ENCODE data around the gene IMPG2.

IMPG2 gene

DNA sequence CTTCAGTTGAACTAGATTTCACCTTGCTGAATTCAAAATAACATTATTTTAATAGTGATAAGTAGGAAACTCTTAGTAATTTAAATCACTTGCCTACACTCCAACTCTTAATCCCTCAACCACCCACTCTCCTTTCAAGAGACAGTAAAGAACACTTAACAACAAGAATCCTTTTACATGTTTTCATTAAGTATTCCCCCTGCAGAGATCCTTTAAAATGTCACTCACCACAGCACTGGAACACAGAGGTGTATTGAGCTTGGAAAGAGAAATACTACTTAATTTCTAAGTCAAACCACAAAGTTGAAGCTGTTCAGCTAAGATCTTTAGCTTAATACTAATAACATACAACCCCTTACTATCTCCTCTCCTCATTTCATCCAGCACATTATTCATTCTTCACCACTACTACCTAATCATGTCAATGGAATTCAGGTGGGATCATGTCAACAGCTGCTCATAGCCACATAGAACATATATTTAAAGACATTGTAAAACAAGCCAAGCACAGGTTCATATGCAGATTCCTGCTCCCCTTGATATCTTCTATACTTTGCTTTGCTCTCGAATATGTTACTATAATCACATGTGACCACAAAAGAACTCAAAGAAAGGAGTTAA lies 40.5 kb downstream of the IMPG2 start:
- H3K27me3 ChIP-seq (replicated peaks; ENCODE audit: insufficient read depth, low read length): no peaks in the 10 kb centered on the region
- H3K9me2 ChIP-seq (replicated peaks; ENCODE audit: insufficient read depth, low read length): no peaks in the 10 kb centered on the region
- no peak for DNase-seq
- H3K4me3 ChIP-seq (ENCODE audit: low read length): no peak overlapping the region
- H3K36me3 ChIP-seq (replicated peaks; ENCODE audit: insufficient read depth, low read length): no peaks in the 10 kb centered on the region
- no peaks in the 10 kb centered on the region for H3F3A ChIP-seq (ENCODE audit: insufficient read depth, low read length)
- no peaks in the 10 kb centered on the region for H3K4me1 ChIP-seq (ENCODE audit: low read length)
- H3K9ac ChIP-seq (ENCODE audit: low read length): no peak overlapping the region
- H3K79me2 ChIP-seq (ENCODE audit: low read length): no peaks in the 10 kb centered on the region
- no peak overlapping the region for H3K27ac ChIP-seq (ENCODE audit: low read length)
- H4K20me1 ChIP-seq (ENCODE audit: insufficient read depth, low read length): no peaks in the 10 kb centered on the region
- H3K4me2 ChIP-seq (ENCODE audit: low read depth, low read length): no peak overlapping the region
- TF ChIP-seq, protein P1, sequence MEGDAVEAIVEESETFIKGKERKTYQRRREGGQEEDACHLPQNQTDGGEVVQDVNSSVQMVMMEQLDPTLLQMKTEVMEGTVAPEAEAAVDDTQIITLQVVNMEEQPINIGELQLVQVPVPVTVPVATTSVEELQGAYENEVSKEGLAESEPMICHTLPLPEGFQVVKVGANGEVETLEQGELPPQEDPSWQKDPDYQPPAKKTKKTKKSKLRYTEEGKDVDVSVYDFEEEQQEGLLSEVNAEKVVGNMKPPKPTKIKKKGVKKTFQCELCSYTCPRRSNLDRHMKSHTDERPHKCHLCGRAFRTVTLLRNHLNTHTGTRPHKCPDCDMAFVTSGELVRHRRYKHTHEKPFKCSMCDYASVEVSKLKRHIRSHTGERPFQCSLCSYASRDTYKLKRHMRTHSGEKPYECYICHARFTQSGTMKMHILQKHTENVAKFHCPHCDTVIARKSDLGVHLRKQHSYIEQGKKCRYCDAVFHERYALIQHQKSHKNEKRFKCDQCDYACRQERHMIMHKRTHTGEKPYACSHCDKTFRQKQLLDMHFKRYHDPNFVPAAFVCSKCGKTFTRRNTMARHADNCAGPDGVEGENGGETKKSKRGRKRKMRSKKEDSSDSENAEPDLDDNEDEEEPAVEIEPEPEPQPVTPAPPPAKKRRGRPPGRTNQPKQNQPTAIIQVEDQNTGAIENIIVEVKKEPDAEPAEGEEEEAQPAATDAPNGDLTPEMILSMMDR (IDR thresholded peaks at IDR 0.05; ENCODE audit: low read length): no peak
- H2AFZ ChIP-seq (ENCODE audit: low read length): no peak overlapping the region
- no peaks in the 10 kb centered on the region for H3K9me3 ChIP-seq (replicated peaks; ENCODE audit: insufficient read depth, low read length)

DNA sequence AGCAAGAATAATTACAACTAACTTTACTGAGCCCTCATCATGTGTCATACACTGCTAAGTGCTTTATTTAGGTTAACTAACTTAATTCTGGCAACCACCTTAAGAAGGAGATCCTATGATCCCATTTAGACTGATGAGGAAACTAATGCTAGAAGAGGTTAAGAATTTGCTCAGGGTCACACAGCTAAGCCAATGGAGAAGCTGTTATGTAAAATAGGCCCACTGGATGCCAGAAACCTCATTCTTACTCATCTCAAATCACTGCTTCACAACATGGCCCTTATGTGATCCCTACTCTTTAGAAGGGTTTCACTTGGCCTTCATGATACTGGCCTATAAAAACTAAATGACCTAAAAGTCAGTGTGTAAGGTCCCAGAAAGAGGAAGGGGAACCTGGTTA lies 41.2 kb downstream of the IMPG2 start:
- TF ChIP-seq, protein P1 (IDR thresholded peaks at IDR 0.05; ENCODE audit: low read length): no peak
- TF ChIP-seq EZH2phosphoT487 (IDR thresholded peaks at IDR 0.05; ENCODE audit: low read length): no peak
- no peak for TF ChIP-seq EZH2 (optimal IDR thresholded peaks at IDR 0.05; ENCODE audit: low read depth, low read length)
- H3F3A ChIP-seq (ENCODE audit: insufficient read depth, low read length): no peaks in the 10 kb centered on the region
- DNase-seq: no peak

DNA sequence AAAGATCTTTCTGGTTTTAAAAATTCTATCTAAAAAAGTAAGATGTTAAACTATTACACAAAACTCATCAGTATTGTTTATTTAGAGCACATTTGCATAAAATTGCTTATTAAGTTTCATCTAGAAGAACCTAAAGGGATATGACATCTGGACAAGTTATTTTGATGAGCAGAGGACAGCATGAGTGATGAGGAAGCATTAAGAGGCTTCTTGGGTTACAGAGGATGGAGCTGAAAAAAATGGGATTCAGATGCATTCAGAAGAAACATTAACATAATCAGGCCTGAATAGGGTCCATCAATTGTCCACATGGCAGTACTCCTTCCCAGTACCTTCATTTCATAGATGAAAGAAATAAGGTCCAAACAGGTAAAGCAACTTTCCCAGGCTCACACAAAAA lies 41.6 kb downstream of the IMPG2 start:
- TF ChIP-seq EZH2 (optimal IDR thresholded peaks at IDR 0.05; ENCODE audit: low read depth, low read length) (no peak), EZH2phosphoT487 (IDR thresholded peaks at IDR 0.05; ENCODE audit: low read length) (no peak)
- TF ChIP-seq, protein P1 (IDR thresholded peaks at IDR 0.05; ENCODE audit: low read length): no peak
- no peaks in the 10 kb centered on the region for H3K36me3 ChIP-seq (replicated peaks; ENCODE audit: insufficient read depth, low read length)
- no peaks in the 10 kb centered on the region for H3K4me1 ChIP-seq (ENCODE audit: low read length)

More for the DNA sequence above, 41.2 kb downstream of the IMPG2 start:
- Histone ChIP-seq H3K9me2 (replicated peaks; ENCODE audit: insufficient read depth, low read length) (no peaks in the 10 kb centered on the region), H3K36me3 (replicated peaks; ENCODE audit: insufficient read depth, low read length) (no peaks in the 10 kb centered on the region), H3K27ac (ENCODE audit: low read length) (no peak overlapping the region), H3K4me3 (ENCODE audit: low read length) (no peak overlapping the region), H3K4me2 (ENCODE audit: low read depth, low read length) (no peak overlapping the region), H4K20me1 (ENCODE audit: insufficient read depth, low read length) (no peaks in the 10 kb centered on the region), H3K27me3 (replicated peaks; ENCODE audit: insufficient read depth, low read length) (no peaks in the 10 kb centered on the region), H3K9me3 (replicated peaks; ENCODE audit: insufficient read depth, low read length) (no peaks in the 10 kb centered on the region), H3K79me2 (ENCODE audit: low read length) (no peaks in the 10 kb centered on the region), H3K9ac (ENCODE audit: low read length) (no peak overlapping the region), H2AFZ (ENCODE audit: low read length) (no peak overlapping the region), H3K4me1 (ENCODE audit: low read length) (no peaks in the 10 kb centered on the region)

More for the DNA sequence above, 41.6 kb downstream of the IMPG2 start:
- no peak overlapping the region for H3K4me2 ChIP-seq (ENCODE audit: low read depth, low read length)
- no peaks in the 10 kb centered on the region for H4K20me1 ChIP-seq (ENCODE audit: insufficient read depth, low read length)
- H3K9me2 ChIP-seq (replicated peaks; ENCODE audit: insufficient read depth, low read length): no peaks in the 10 kb centered on the region
- H3K9me3 ChIP-seq (replicated peaks; ENCODE audit: insufficient read depth, low read length): no peaks in the 10 kb centered on the region
- no peak overlapping the region for H3K4me3 ChIP-seq (ENCODE audit: low read length)
- no peaks in the 10 kb centered on the region for H3K79me2 ChIP-seq (ENCODE audit: low read length)
- no peak overlapping the region for H2AFZ ChIP-seq (ENCODE audit: low read length)
- no peaks in the 10 kb centered on the region for H3F3A ChIP-seq (ENCODE audit: insufficient read depth, low read length)
- H3K27me3 ChIP-seq (replicated peaks; ENCODE audit: insufficient read depth, low read length): no peaks in the 10 kb centered on the region
- no peak overlapping the region for H3K27ac ChIP-seq (ENCODE audit: low read length)
- DNase-seq: no peak
- H3K9ac ChIP-seq (ENCODE audit: low read length): no peak overlapping the region
